ENCODE data around the gene SNX13. TPM values are rescaled to one million over a fixed set of nuclear protein-coding genes. Genes with fewer than 3 reads are reported as not detected.

SNX13 gene
- total and polyA plus RNA-seq, 2 experiments from 2014 or later, result 7.5 to 42.7 TPM

DNA sequence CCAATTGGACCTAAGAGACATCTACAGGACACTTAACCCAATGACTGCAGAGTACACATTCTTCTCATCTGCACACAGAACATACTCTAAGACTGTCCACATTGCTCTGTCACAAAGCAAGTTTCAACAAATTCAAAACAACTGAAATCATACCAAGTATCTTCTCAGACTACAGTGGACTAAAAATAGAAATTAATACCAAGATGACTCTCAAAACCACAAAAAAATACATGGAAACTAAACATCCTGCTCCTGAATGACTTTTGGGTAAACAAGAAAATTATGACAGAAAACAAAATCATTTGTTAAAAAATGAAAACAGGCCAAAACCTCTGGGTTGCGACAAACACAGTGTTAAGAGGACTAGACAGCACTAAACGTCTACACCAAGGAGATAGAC is 24.5 kb downstream of the SNX13 start:
- no peak overlapping the region for H2AFZ ChIP-seq
- H3F3A ChIP-seq (replicated peaks; ENCODE audit: low read depth), result no peaks in the 10 kb centered on the region
- Mint-ChIP-seq H3K27me3 (ENCODE audit: insufficient read depth, low read depth, poor library complexity) (peaks cover 2% of the 10 kb centered on the region), H3K4me3 (no peak overlapping the region), H3K27ac (no peak overlapping the region), H3K9me3 (no peaks in the 10 kb centered on the region; the same call in 2 of the 3 replicates), H3K36me3 (ENCODE audit: low read depth) (no peaks in the 10 kb centered on the region), H3K4me1 (peaks cover 31% of the 10 kb centered on the region)
- H3K36me3 ChIP-seq (ENCODE audit: insufficient read depth), result no peaks in the 10 kb centered on the region
- H3K9me2 ChIP-seq (ENCODE audit: insufficient read depth), result no peaks in the 10 kb centered on the region
- no peak overlapping the region for H3K4me3 ChIP-seq
- TF ChIP-seq JUNB (IDR thresholded peaks at IDR 0.05; ENCODE audit: unreplicated experiment), result no peak
- H3K79me2 ChIP-seq (replicated peaks; ENCODE audit: insufficient read depth), result peaks cover 100% of the 10 kb centered on the region
- peaks cover 14% of the 10 kb centered on the region for H3K4me1 ChIP-seq (ENCODE audit: insufficient read depth)
- DNase-seq (ENCODE audit: low spot score) (no peak), ATAC-seq (no peak)
- H3K27me3 ChIP-seq (ENCODE audit: insufficient read depth), result no peaks in the 10 kb centered on the region
- no peaks in the 10 kb centered on the region for H4K20me1 ChIP-seq (replicated peaks; ENCODE audit: insufficient read depth)
- no peak overlapping the region for H3K4me2 ChIP-seq
- H3K27ac ChIP-seq (ENCODE audit: low read depth), result no peak overlapping the region

GRCh38 chr7:17915168-17915567 is 25.1 kb downstream of the SNX13 start:
- Histone ChIP-seq H3K79me2 (replicated peaks; ENCODE audit: insufficient read depth) (peaks cover 100% of the 10 kb centered on the region), H3K27me3 (ENCODE audit: insufficient read depth) (no peaks in the 10 kb centered on the region), H3K36me3 (ENCODE audit: insufficient read depth) (no peaks in the 10 kb centered on the region), H3F3A (replicated peaks; ENCODE audit: low read depth) (no peaks in the 10 kb centered on the region), H2AFZ (no peak overlapping the region), H3K4me1 (ENCODE audit: insufficient read depth) (peaks cover 14% of the 10 kb centered on the region), H4K20me1 (replicated peaks; ENCODE audit: insufficient read depth) (no peaks in the 10 kb centered on the region), H3K4me3 (no peak overlapping the region), H3K9me2 (ENCODE audit: insufficient read depth) (no peaks in the 10 kb centered on the region), H3K4me2 (0 out of 2 replicates have a peak overlapping the region, but pooled peaks have one; percentile 54), H3K27ac (ENCODE audit: low read depth) (no peak overlapping the region)
- no peak overlapping the region for H3K27ac Mint-ChIP-seq
- ATAC-seq (peak; percentile 55), DNase-seq (ENCODE audit: low spot score) (peak; percentile 21)
- H3K4me3 Mint-ChIP-seq, result no peak overlapping the region
- H3K36me3 Mint-ChIP-seq (ENCODE audit: low read depth), result no peaks in the 10 kb centered on the region
- peaks cover 2% of the 10 kb centered on the region for H3K27me3 Mint-ChIP-seq (ENCODE audit: insufficient read depth, low read depth, poor library complexity)
- H3K9me3 Mint-ChIP-seq, result no peaks in the 10 kb centered on the region; the same call in 2 of the 3 replicates
- peaks cover 30% of the 10 kb centered on the region for H3K4me1 Mint-ChIP-seq
- no peak for TF ChIP-seq EZH2 (IDR thresholded peaks at IDR 0.05; ENCODE audit: low read depth, unreplicated experiment)
- no peak for TF ChIP-seq ZNF114 (CRISPR knock-in tag; IDR thresholded peaks at IDR 0.05)
- TF ChIP-seq POLR2AphosphoS5 (IDR thresholded peaks at IDR 0.05; ENCODE audit: low read depth), result no peak
- no peak for TF ChIP-seq ZNF331 (CRISPR knock-in tag; IDR thresholded peaks at IDR 0.05; ENCODE audit: low read depth)
- TF ChIP-seq EZH2phosphoT487 (IDR thresholded peaks at IDR 0.05; ENCODE audit: unreplicated experiment), result no peak
- no peak for TF ChIP-seq JUNB (IDR thresholded peaks at IDR 0.05; ENCODE audit: unreplicated experiment)
- TF ChIP-seq NANOG (IDR thresholded peaks at IDR 0.05; ENCODE audit: borderline replicate concordance), result no peak

- peaks cover 31% of the 10 kb centered on the region for H3K4me1 Mint-ChIP-seq
- no peak overlapping the region for H3K27ac ChIP-seq (ENCODE audit: low read depth)
- H3K4me1 ChIP-seq (ENCODE audit: insufficient read depth), result peaks cover 14% of the 10 kb centered on the region
- H3K27me3 ChIP-seq (ENCODE audit: insufficient read depth), result no peaks in the 10 kb centered on the region
- no peak overlapping the region for H3K4me3 ChIP-seq
- ATAC-seq (no peak), DNase-seq (ENCODE audit: low spot score) (no peak)
- H2AFZ ChIP-seq, result no peak overlapping the region
- no peak overlapping the region for H3K4me2 ChIP-seq
- TF ChIP-seq EZH2phosphoT487 (IDR thresholded peaks at IDR 0.05; ENCODE audit: unreplicated experiment) (no peak), REST (IDR thresholded peaks at IDR 0.05; ENCODE audit: unreplicated experiment) (no peak), NANOG (IDR thresholded peaks at IDR 0.05; ENCODE audit: borderline replicate concordance) (no peak), STAT1 (IDR thresholded peaks at IDR 0.05; ENCODE audit: unreplicated experiment) (no peak), ETS1 (IDR thresholded peaks at IDR 0.05) (no peak), ZNF114 (CRISPR knock-in tag; IDR thresholded peaks at IDR 0.05) (no peak), JUNB (IDR thresholded peaks at IDR 0.05; ENCODE audit: unreplicated experiment) (no peak), CTCF (conservative IDR thresholded peaks at IDR 0.05; ENCODE audit: low read depth in 2 of 2) (no peak), ZNF331 (CRISPR knock-in tag; IDR thresholded peaks at IDR 0.05; ENCODE audit: low read depth) (no peak)
- H3K9me3 Mint-ChIP-seq, result no peaks in the 10 kb centered on the region; the same call in 2 of the 3 replicates
- H3K27ac Mint-ChIP-seq, result peak overlapping the region; percentile 40
- H3K27me3 Mint-ChIP-seq (ENCODE audit: insufficient read depth, low read depth, poor library complexity), result peaks cover 2% of the 10 kb centered on the region
- no peaks in the 10 kb centered on the region for H3K9me2 ChIP-seq (ENCODE audit: insufficient read depth)
- H3K36me3 ChIP-seq (ENCODE audit: insufficient read depth), result no peaks in the 10 kb centered on the region
- peaks cover 100% of the 10 kb centered on the region for H3K79me2 ChIP-seq (replicated peaks; ENCODE audit: insufficient read depth)
- H3K4me3 Mint-ChIP-seq, result no peak overlapping the region
- no peaks in the 10 kb centered on the region for H3F3A ChIP-seq (replicated peaks; ENCODE audit: low read depth)
- H3K36me3 Mint-ChIP-seq (ENCODE audit: low read depth), result peaks cover 6% of the 10 kb centered on the region; the same call in 1 of the 3 replicates
- H4K20me1 ChIP-seq (replicated peaks; ENCODE audit: insufficient read depth), result no peaks in the 10 kb centered on the region
Measured at GRCh38 chr7:17913250-17913649, 27.0 kb downstream of the SNX13 start.

All from GM23338 (cell line).